ENCODE measurements around the gene OR5K3.

The OR5K3 gene

DNA sequence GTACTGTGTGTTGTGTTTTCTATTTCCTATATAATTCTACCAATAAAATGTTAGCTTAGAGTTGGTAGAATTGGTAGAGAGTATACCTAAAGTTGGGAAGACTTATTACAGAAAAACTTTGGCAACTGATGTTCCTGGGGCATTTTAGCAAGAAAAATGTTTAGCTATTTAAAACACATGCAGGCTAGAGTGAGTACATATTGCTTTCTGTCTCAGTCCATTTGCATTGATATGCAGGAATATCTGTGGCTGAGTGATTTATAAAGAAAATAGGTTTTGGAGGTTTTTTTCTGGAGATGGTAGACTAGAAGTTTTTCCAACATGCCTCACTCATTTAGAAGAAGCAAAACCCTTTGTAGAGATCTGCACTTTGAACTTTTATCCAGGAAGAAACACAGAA, 42.1 kb downstream of the OR5K3 start:
- in situ Hi-C loops (cut with MboI; ENCODE audit: low sequenced_read_pairs), result no loop called here

- in situ Hi-C loops (cut with MboI; ENCODE audit: low sequenced_read_pairs), result no loop called here
These were observed 43.3 kb downstream of the OR5K3 start for GRCh38 chr3:98433764-98434163.

- in situ Hi-C loops (cut with MboI; ENCODE audit: low sequenced_read_pairs), result no loop called here
These were observed 43.9 kb downstream of the OR5K3 start for GRCh38 chr3:98434412-98434811.

- in situ Hi-C loops (cut with MboI; ENCODE audit: low sequenced_read_pairs), result no loop called here
These were observed 49.8 kb downstream of the OR5K3 start for GRCh38 chr3:98440283-98440682.

Data from HL-60/S4 (cell line).